IgD-negative memory B cell (primary cell): Measurements from ENCODE around the gene MICALL2. TPM values are rescaled to one million over a fixed set of nuclear protein-coding genes. Genes with fewer than 3 reads are reported as not detected.

Source experiments
- H3K27ac Mint-ChIP-seq, 3 donors: one replicate each; pipeline ENCODE4 v1.8.0; 2020 to 2022; ENCODE audit warnings: mild to moderate bottlenecking in 3 of 3, mixed read lengths in 3 of 3, moderate library complexity in 1 of 3
- H3K27me3 Mint-ChIP-seq: one replicate; pipeline ENCODE4 v1.8.0; 2021; ENCODE audit warnings: mixed read lengths
- H3K36me3 Mint-ChIP-seq: one replicate; pipeline ENCODE4 v1.8.0; 2020; ENCODE audit warnings: mild to moderate bottlenecking, mixed read lengths
- H3K4me1 Mint-ChIP-seq, 3 donors: one replicate each; pipeline ENCODE4 v1.8.0; 2020 to 2022; ENCODE audit warnings: mixed read lengths in 3 of 3, mild to moderate bottlenecking in 1 of 3
- H3K4me3 Mint-ChIP-seq, 4 donors: one replicate each; pipeline ENCODE4 v1.8.0; 2020 to 2022; ENCODE audit warnings: mild to moderate bottlenecking in 4 of 4, mixed read lengths in 4 of 4, moderate library complexity in 3 of 4
- H3K9me3 Mint-ChIP-seq, 3 donors: one replicate each; pipeline ENCODE4 v1.8.0; 2020 to 2021; ENCODE audit warnings: mixed read lengths in 3 of 3, mild to moderate bottlenecking in 1 of 3
- polyA plus RNA-seq: library from polyadenylated mRNA; unstranded; fragments of 300-500 nt; fragmentation: Illumina TruSeq; gene quantifications from one replicate; pipeline ENCODE4 v1.2.3, GENCODE V29; 2021

The MICALL2 gene
- polyA plus RNA-seq, 1 donor from 2014 or later = not detected

GRCh38 chr7:1483536-1484505, 24.6 kb upstream of the MICALL2 start:
- H3K27me3 Mint-ChIP-seq = no peaks in the 10 kb centered on the region
- no peaks in the 10 kb centered on the region for H3K4me1 Mint-ChIP-seq
- peak overlapping the region in 1 of 3 donors; percentile 74 for H3K27ac Mint-ChIP-seq
- H3K9me3 Mint-ChIP-seq = no peaks in the 10 kb centered on the region
- H3K36me3 Mint-ChIP-seq = no peaks in the 10 kb centered on the region
- H3K4me3 Mint-ChIP-seq = no peak overlapping the region

DNA sequence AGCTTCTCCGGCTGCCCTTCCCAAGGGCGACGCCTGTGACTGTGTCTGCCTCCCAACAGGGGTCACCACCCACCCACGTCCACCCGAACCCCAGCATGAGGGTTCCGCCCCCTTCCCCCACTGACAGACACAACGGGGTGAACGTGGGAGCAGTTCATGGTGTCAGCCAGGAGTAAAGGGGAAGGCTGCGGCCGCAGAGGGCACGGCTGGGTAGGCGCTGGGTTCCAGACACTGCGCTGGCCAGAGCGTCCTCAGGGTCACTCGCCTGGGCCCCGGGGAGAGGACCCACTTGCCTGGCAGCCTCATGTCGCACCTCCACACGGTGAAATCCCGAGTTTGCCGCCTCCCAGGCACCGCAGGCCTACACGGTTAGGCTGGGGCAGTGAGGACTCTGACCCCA, 23.8 kb upstream of the MICALL2 start:
- no peaks in the 10 kb centered on the region for H3K9me3 Mint-ChIP-seq
- peak overlapping the region in 1 of 3 donors; percentile 74 for H3K27ac Mint-ChIP-seq
- no peaks in the 10 kb centered on the region for H3K36me3 Mint-ChIP-seq
- H3K4me1 Mint-ChIP-seq = no peaks in the 10 kb centered on the region
- H3K4me3 Mint-ChIP-seq = no peak overlapping the region
- H3K27me3 Mint-ChIP-seq = no peaks in the 10 kb centered on the region

DNA sequence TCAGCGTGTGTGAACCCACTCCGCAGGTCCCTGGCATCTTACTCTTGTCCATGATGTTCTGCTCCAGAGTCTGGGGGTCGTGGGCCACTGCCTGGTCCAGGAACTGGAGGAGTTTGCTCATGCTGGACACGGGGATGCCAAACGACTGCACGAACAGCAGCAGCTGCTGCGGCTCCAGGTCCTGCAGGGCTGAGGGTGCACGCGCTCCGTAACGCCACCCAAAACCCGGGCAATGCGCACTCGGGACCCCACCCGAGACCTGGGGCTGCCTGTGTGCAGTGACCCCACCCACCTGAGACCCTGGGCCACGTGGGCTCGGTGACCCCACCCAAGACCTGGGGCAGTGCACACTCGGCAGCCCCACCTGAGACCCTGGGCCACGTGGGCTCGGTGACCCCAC, 22.0 kb upstream of the MICALL2 start:
- no peaks in the 10 kb centered on the region for H3K9me3 Mint-ChIP-seq
- H3K4me3 Mint-ChIP-seq = no peak overlapping the region
- no peak overlapping the region for H3K27ac Mint-ChIP-seq
- H3K4me1 Mint-ChIP-seq = no peaks in the 10 kb centered on the region
- no peaks in the 10 kb centered on the region for H3K27me3 Mint-ChIP-seq
- no peaks in the 10 kb centered on the region for H3K36me3 Mint-ChIP-seq

DNA sequence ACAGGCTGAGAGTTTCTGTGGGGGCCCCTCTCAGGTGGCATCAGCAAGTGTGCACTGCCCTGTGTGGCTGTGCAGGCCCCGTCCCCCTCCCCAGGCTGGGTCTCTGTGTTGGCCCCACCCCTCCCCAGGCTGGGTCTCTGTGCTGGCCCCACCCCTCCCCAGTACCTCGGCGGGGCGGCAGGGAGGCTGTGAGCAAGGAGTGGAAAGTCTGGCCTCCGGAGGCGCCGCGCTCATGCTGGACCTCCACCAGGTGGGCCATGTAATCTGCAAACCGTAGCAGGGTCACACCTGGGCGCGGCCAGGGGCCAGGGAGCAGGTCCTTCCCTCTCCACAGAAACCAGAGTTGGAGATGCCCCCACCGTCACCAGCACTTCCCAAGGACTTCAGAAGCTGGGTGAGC, 21.4 kb upstream of the MICALL2 start:
- no peaks in the 10 kb centered on the region for H3K36me3 Mint-ChIP-seq
- no peaks in the 10 kb centered on the region for H3K27me3 Mint-ChIP-seq
- no peaks in the 10 kb centered on the region for H3K9me3 Mint-ChIP-seq
- H3K4me3 Mint-ChIP-seq = no peak overlapping the region
- H3K27ac Mint-ChIP-seq = no peak overlapping the region
- no peaks in the 10 kb centered on the region for H3K4me1 Mint-ChIP-seq

GRCh38 chr7:1479287-1479686, 20.0 kb upstream of the MICALL2 start:
- Mint-ChIP-seq H3K4me1 (peaks cover 0 to 3% (median 0%) of the 10 kb centered on the region in 3 donors), H3K4me3 (no peak overlapping the region), H3K9me3 (no peaks in the 10 kb centered on the region), H3K27ac (no peak overlapping the region), H3K36me3 (no peaks in the 10 kb centered on the region), H3K27me3 (no peaks in the 10 kb centered on the region)

GRCh38 chr7:1478480-1478879, 19.2 kb upstream of the MICALL2 start:
- peaks cover 0 to 3% (median 0%) of the 10 kb centered on the region in 3 donors for H3K4me1 Mint-ChIP-seq
- H3K27ac Mint-ChIP-seq = no peak overlapping the region
- no peaks in the 10 kb centered on the region for H3K36me3 Mint-ChIP-seq
- H3K4me3 Mint-ChIP-seq = no peak overlapping the region
- no peaks in the 10 kb centered on the region for H3K27me3 Mint-ChIP-seq
- H3K9me3 Mint-ChIP-seq = no peaks in the 10 kb centered on the region

DNA sequence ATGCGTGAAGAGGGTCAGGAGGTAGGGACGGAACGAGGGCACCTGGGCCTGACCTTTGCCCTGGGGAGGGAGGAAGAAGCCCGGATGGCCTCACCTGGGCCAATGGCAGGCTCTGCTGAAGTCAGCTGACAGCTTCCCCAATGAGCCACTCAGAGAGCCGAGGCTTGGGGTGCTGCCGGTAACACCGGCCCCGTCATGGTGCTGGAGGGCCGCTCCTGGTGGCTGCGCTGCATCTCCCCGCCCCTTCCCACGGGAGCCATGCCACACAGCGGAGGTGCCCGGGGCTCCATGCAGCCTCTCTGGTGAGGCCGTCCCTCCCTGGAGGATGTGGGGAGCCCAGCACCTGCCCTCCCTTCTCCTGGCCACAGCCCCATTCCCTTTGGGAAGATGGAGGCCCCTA, 17.6 kb upstream of the MICALL2 start:
- no peaks in the 10 kb centered on the region for H3K36me3 Mint-ChIP-seq
- no peak overlapping the region for H3K4me3 Mint-ChIP-seq
- H3K27ac Mint-ChIP-seq = no peak overlapping the region
- no peaks in the 10 kb centered on the region for H3K27me3 Mint-ChIP-seq
- H3K9me3 Mint-ChIP-seq = no peaks in the 10 kb centered on the region
- peaks cover 0 to 3% (median 2%) of the 10 kb centered on the region in 3 donors for H3K4me1 Mint-ChIP-seq

- Mint-ChIP-seq H3K4me1 (peaks cover 0 to 3% (median 2%) of the 10 kb centered on the region in 3 donors), H3K4me3 (no peak overlapping the region), H3K36me3 (no peaks in the 10 kb centered on the region), H3K9me3 (no peaks in the 10 kb centered on the region), H3K27me3 (no peaks in the 10 kb centered on the region), H3K27ac (no peak overlapping the region)
Observed at GRCh38 chr7:1475991-1476390, 16.7 kb upstream of the MICALL2 start.

DNA sequence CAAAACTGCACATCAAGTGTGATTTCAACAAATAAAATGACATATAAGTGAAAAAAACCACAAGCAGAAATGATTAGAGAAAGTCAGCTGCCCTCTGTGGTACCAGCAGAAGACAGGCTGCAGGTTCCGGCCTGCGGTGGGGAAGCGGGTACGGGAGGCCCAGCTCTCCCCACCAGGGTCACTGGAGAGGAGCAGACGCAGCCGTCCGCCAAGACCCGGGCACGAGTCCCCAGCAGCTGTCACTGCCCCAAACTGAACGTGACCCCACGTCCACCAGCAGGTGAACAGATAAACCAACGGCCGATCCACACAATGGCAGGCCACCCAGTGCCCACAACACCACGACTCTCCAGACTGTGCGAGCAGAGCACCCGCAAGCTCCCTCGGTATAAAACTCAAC, 16.1 kb upstream of the MICALL2 start:
- H3K27ac Mint-ChIP-seq = no peak overlapping the region
- peaks cover 0 to 3% (median 2%) of the 10 kb centered on the region in 3 donors for H3K4me1 Mint-ChIP-seq
- no peaks in the 10 kb centered on the region for H3K36me3 Mint-ChIP-seq
- H3K9me3 Mint-ChIP-seq = no peaks in the 10 kb centered on the region
- H3K4me3 Mint-ChIP-seq = no peak overlapping the region
- no peaks in the 10 kb centered on the region for H3K27me3 Mint-ChIP-seq

DNA sequence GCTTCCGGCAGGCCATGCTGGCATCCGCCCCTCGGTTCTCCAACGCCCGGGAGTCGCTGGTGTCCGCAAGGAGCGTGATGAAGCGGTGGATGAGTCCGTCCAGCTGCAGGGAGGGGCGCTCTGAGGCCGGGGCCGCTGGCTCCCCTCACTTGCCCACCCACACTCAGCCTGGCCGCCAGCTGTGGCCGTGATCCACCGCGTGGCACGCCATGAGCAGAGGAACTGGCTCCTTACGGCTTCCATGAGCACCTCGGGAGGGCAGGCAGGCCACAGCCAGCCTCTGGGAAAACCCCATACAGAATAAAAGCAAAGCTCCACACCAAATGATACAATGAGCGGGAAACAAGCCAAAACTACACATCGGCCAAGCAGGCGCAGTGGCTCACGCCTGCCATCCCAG, 15.5 kb upstream of the MICALL2 start:
- Mint-ChIP-seq H3K36me3 (no peaks in the 10 kb centered on the region), H3K27me3 (no peaks in the 10 kb centered on the region), H3K4me1 (peaks cover 0 to 3% (median 2%) of the 10 kb centered on the region in 3 donors), H3K9me3 (no peaks in the 10 kb centered on the region), H3K27ac (no peak overlapping the region), H3K4me3 (no peak overlapping the region)

DNA sequence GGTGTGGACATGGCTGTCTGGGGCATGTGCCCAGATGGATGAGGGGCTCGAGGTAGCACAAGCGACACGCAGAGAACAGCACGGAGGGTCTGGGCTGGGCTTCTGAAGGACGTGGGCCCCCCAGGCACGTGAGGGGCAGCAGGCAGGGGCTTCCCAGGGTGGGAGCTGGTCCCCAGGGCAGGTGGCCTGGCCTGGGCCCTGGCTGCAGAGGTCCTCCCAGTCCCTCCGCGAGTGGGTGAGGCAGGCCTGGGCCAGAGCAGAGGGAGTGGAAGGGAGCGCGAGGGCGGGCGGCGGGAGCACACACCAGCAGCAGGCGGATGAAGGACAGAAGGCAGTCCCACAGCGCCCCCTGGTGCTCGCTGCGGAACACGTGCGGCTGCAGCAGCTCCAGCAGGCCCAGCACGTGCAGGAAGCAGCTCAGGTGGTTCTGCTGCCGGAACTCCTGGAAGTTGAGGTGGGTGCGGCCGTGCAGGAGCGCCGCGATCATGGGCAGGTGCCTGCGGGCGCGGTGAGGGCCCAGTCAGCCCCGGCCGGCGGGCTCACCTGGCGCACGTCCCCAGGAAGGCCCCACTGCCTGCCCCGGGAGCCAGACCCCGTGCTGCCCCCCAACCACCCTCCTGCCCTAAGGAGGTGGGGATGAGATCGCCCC, 14.7 kb upstream of the MICALL2 start:
- Mint-ChIP-seq H3K27me3 (no peaks in the 10 kb centered on the region), H3K36me3 (no peaks in the 10 kb centered on the region), H3K9me3 (no peaks in the 10 kb centered on the region), H3K4me1 (peaks cover 0 to 3% (median 2%) of the 10 kb centered on the region in 3 donors), H3K27ac (no peak overlapping the region), H3K4me3 (no peak overlapping the region)

- Mint-ChIP-seq H3K36me3 (no peaks in the 10 kb centered on the region), H3K27me3 (no peaks in the 10 kb centered on the region), H3K4me1 (peaks cover 0 to 4% (median 3%) of the 10 kb centered on the region in 3 donors), H3K4me3 (no peak overlapping the region), H3K9me3 (no peaks in the 10 kb centered on the region), H3K27ac (no peak overlapping the region)
Observed at GRCh38 chr7:1470901-1471300, 11.6 kb upstream of the MICALL2 start.

DNA sequence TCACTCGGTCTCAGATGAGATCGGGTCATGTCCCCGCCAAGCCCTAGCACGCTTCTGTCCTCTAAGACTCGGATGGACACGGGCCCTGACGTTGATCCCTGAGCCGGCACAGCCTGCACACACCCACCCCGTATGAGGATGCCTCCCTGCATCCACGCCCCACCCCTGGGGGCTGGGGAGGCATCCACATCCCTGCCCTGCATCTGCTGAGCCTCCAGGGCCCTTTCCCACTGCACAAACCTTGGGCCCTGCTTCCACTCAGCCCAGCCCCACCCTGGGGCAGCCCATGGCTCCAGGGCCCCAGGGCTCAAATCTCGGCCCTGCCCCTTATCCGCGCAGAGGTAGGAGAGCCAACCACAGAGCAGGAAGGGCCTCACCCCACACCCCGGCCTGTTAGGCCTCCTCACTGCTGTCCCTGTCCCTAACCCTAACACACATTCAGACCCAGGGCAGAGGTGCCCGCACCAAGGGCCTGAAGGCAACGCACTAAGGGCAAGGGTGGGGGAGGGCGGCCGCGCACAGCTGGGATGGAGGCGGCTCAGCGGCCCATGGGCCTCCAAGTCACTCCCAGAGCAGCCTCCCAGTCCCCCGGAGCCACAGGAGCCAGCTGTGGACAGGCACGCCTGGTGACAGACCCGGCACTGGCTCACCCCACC, 9.5 kb upstream of the MICALL2 start:
- Mint-ChIP-seq H3K27me3 (no peaks in the 10 kb centered on the region), H3K4me3 (no peak overlapping the region), H3K27ac (no peak overlapping the region), H3K4me1 (peaks cover 0 to 4% (median 0%) of the 10 kb centered on the region in 3 donors), H3K36me3 (no peaks in the 10 kb centered on the region), H3K9me3 (no peaks in the 10 kb centered on the region)

DNA sequence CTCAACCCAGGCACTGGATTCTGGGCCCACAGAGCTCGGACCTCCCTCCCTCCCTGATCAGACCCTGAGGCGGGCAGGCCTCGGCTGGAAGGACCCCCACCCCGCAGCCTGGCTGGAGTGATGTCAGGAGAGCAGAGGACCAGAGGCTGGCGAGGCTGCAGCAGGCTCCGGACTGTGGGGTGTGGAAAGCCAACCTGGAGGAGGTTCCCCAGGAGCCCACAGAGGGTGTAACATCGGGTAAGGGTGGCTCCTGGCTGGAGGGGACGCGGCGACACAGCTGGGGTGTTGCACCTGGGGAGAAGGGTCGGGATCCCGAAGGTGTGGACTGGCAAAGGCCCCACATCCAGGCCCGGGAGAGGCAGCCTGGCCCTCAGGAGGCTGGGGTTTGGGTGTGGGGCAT, 8.9 kb upstream of the MICALL2 start:
- Mint-ChIP-seq H3K9me3 (no peaks in the 10 kb centered on the region), H3K27me3 (no peaks in the 10 kb centered on the region), H3K36me3 (no peaks in the 10 kb centered on the region), H3K27ac (no peak overlapping the region), H3K4me3 (no peak overlapping the region), H3K4me1 (peaks cover 0 to 4% (median 0%) of the 10 kb centered on the region in 3 donors)

DNA sequence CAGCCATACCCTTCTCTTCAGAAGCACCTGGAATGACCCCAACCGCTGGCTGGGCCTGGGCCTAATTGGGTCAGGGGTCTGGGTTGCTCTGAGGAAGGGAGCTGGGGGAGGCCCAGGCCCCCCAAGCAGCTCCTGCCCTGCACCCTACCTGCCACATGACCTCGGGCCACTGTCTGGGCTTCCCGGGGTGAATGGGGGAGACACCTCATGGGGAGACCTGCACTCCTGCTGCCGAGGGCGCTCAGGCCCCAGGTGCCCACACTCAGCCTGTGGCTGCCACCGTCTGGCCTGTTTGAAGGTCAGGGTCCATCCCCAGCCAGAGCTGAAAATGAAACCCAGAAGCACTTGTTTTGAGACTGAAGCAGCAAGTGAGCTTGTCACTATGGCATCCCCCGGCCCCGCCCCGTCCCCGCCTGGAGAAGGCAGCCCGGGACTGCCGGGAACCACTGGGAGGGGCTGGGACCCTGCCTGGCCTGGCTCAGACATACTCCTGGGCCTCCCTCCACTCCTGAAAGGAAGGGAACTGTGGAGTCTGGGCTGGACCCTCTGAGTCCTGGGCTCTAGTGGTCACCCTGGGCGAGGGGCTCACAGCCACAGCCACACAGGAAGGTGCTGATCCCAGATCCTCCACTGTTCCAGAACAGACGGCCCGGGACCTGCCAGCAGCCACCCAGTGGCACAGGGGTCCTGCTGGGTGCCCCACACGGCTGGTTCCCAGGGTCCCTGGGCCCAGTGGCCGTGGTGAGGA, 7.4 kb upstream of the MICALL2 start:
- Mint-ChIP-seq H3K27ac (no peak overlapping the region), H3K4me3 (no peak overlapping the region), H3K9me3 (no peaks in the 10 kb centered on the region), H3K4me1 (peaks cover 0 to 6% (median 5%) of the 10 kb centered on the region in 3 donors), H3K27me3 (no peaks in the 10 kb centered on the region), H3K36me3 (no peaks in the 10 kb centered on the region)
